Measurements from ENCODE around the gene POLRMT. TPM values are rescaled to one million over a fixed set of nuclear protein-coding genes. Genes with fewer than 3 reads are reported as not detected.
A peak's percentile ranks its signal among the peaks of the same experiment; 100 is the strongest.

POLRMT gene
- total and polyA plus RNA-seq, 2 experiments from 2014 or later: 38.7 to 60.7 TPM

DNA sequence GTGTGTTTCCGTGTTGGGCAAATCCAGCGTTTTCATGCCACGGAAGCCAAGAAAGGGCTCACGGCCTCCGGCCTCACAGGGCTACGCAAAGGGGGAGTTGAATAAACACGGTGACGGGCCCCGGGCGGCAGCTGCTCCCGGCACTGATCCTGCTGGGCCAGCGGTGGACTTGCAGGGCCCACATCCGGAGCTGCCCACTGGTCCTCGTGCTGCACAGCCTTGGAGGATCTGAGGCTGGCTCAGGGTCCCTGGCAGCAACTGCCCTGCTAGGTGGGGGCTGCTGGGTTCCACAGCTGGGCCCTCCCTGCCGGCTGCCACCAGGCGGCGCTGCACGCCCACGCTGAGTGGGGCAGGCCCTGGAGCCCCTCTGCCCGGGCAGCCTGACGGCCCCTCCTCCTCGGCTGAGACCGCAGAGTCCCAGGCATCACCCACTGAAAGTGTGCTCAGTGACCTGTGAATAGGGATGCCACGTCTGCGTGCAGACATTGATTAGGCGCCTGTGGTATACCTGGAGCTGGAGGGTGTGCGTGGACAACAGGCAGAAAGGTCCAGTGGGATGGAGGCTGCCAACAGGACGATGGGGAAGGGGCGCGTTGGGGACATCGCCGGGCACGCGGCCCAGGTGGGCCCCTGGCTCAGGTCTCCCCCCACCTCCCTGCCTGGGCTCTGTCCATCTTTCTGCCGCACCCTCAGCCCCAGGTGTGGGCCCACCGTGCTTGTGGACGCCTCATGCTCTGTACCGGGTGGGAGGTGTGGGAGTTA is 48.9 kb downstream of the POLRMT start:
- H3K4me3 ChIP-seq: no peak overlapping the region
- H3K9me3 ChIP-seq (ENCODE audit: low read depth): no peaks in the 10 kb centered on the region
- H3K9me2 ChIP-seq (replicated peaks; ENCODE audit: insufficient read depth): no peaks in the 10 kb centered on the region
- WGBS (ENCODE audit: low lambda C conversion rate, missing lambda C conversion rate): 52% methylated on average over 33 of the region's 38 CpGs
- TF ChIP-seq EZH2phosphoT487 (IDR thresholded peaks at IDR 0.05; ENCODE audit: low read depth, severe bottlenecking, unreplicated experiment) (no peak), EZH2 (IDR thresholded peaks at IDR 0.05; ENCODE audit: borderline replicate concordance) (no peak)
- TF ChIP-seq, protein P1, sequence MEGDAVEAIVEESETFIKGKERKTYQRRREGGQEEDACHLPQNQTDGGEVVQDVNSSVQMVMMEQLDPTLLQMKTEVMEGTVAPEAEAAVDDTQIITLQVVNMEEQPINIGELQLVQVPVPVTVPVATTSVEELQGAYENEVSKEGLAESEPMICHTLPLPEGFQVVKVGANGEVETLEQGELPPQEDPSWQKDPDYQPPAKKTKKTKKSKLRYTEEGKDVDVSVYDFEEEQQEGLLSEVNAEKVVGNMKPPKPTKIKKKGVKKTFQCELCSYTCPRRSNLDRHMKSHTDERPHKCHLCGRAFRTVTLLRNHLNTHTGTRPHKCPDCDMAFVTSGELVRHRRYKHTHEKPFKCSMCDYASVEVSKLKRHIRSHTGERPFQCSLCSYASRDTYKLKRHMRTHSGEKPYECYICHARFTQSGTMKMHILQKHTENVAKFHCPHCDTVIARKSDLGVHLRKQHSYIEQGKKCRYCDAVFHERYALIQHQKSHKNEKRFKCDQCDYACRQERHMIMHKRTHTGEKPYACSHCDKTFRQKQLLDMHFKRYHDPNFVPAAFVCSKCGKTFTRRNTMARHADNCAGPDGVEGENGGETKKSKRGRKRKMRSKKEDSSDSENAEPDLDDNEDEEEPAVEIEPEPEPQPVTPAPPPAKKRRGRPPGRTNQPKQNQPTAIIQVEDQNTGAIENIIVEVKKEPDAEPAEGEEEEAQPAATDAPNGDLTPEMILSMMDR (IDR thresholded peaks at IDR 0.05; ENCODE audit: poor library complexity): peak; percentile 78
- peaks cover 16% of the 10 kb centered on the region for H3K27me3 ChIP-seq
- H3K36me3 ChIP-seq (replicated peaks; ENCODE audit: insufficient read depth, low read depth): no peaks in the 10 kb centered on the region
- H3K79me2 ChIP-seq: peaks cover 11% of the 10 kb centered on the region
- no peaks in the 10 kb centered on the region for H3K4me1 ChIP-seq (ENCODE audit: insufficient read depth)
- H3K27ac ChIP-seq: no peak overlapping the region
- no peak overlapping the region for H3K4me2 ChIP-seq
- peaks cover 23% of the 10 kb centered on the region for H4K20me1 ChIP-seq (ENCODE audit: insufficient read depth, poor library complexity, severe bottlenecking)
- H2AFZ ChIP-seq: no peak overlapping the region
- DNase-seq (ENCODE audit: low spot score): peak; percentile 67

GRCh38 chr19:583968-584239 is 49.4 kb downstream of the POLRMT start:
- no peak for DNase-seq (ENCODE audit: low spot score)
- H3K9me3 ChIP-seq (ENCODE audit: low read depth): no peaks in the 10 kb centered on the region
- H3K9me2 ChIP-seq (replicated peaks; ENCODE audit: insufficient read depth): no peaks in the 10 kb centered on the region
- H3K79me2 ChIP-seq: peaks cover 16% of the 10 kb centered on the region
- peaks cover 11% of the 10 kb centered on the region for H3K27me3 ChIP-seq
- H3K4me3 ChIP-seq: no peak overlapping the region
- no peak overlapping the region for H3K27ac ChIP-seq
- TF ChIP-seq EZH2phosphoT487 (IDR thresholded peaks at IDR 0.05; ENCODE audit: low read depth, severe bottlenecking, unreplicated experiment) (no peak), EZH2 (IDR thresholded peaks at IDR 0.05; ENCODE audit: borderline replicate concordance) (no peak)
- TF ChIP-seq, protein P1 (IDR thresholded peaks at IDR 0.05; ENCODE audit: poor library complexity): no peak
- H2AFZ ChIP-seq: no peak overlapping the region
- no peak overlapping the region for H3K4me2 ChIP-seq
- H4K20me1 ChIP-seq (ENCODE audit: insufficient read depth, poor library complexity, severe bottlenecking): peaks cover 29% of the 10 kb centered on the region
- no peaks in the 10 kb centered on the region for H3K36me3 ChIP-seq (replicated peaks; ENCODE audit: insufficient read depth, low read depth)
- H3K4me1 ChIP-seq (ENCODE audit: insufficient read depth): no peaks in the 10 kb centered on the region
- 84% methylated on average over 5 of the region's 5 CpGs for WGBS (ENCODE audit: low lambda C conversion rate, missing lambda C conversion rate)

DNA sequence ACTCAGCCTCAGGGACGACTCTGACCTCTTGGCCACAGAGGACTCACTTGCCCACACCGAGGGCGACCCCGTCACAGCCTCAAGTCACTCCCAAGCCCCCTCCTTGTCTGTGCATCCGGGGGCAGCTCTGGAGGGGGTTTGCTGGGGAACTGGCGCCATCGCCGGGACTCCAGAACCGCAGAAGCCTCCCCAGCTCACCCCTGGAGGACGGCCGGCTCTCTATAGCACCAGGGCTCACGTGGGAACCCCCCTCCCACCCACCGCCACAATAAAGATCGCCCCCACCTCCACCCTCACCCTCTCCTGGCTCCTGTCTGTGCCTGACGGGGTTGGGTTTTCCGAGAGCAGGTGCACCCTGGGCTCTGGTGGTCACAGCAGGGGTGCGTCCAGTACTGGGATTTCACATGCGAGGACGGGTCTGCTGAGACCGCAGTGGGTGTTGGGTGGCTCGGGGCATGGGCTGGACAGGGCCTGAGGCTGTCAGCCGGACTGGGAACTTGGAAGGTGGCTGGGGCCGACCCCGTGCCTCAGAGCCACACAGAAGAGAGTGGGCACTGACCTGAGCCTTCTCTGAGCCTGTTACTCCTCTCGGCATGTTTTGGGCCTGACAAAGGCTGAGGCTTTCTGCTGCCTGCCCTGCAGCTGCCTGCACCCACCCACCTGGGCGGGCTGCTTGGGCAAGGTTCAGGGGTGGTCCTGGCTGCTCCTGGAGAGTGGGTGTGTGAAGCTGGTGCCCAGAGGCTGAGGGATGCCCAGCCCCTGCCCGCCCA is 50.0 kb downstream of the POLRMT start:
- Histone ChIP-seq H3K4me1 (ENCODE audit: insufficient read depth) (no peaks in the 10 kb centered on the region), H3K4me2 (no peak overlapping the region), H3K9me2 (replicated peaks; ENCODE audit: insufficient read depth) (no peaks in the 10 kb centered on the region), H3K36me3 (replicated peaks; ENCODE audit: insufficient read depth, low read depth) (no peaks in the 10 kb centered on the region), H3K4me3 (no peak overlapping the region), H3K79me2 (peaks cover 21% of the 10 kb centered on the region), H3K27ac (no peak overlapping the region), H2AFZ (no peak overlapping the region), H3K9me3 (ENCODE audit: low read depth) (no peaks in the 10 kb centered on the region), H4K20me1 (ENCODE audit: insufficient read depth, poor library complexity, severe bottlenecking) (peaks cover 34% of the 10 kb centered on the region), H3K27me3 (peaks cover 6% of the 10 kb centered on the region)
- WGBS (ENCODE audit: low lambda C conversion rate, missing lambda C conversion rate): 90% methylated on average over 21 of the region's 27 CpGs
- TF ChIP-seq EZH2 (IDR thresholded peaks at IDR 0.05; ENCODE audit: borderline replicate concordance): no peak
- TF ChIP-seq EZH2phosphoT487 (IDR thresholded peaks at IDR 0.05; ENCODE audit: low read depth, severe bottlenecking, unreplicated experiment): no peak
- TF ChIP-seq, protein P1 (IDR thresholded peaks at IDR 0.05; ENCODE audit: poor library complexity): no peak
- no peak for DNase-seq (ENCODE audit: low spot score)

Data from hepatocyte (in vitro differentiated cells).